Astrocyte of the cerebellum (primary cell): ENCODE measurements around the gene PCED1A.

Experiments
- DNase-seq: peaks from one replicate; pipeline ENCODE4 v3.0.0-alpha.2; 2011; ENCODE audit warnings: low read depth
- H3K4me3 ChIP-seq: 2 replicates; pipeline ENCODE4 v1.5.1; 2011; ENCODE audit warnings: mild to moderate bottlenecking, low read depth, low read length, moderate library complexity
- CTCF ChIP-seq: IDR thresholded peaks from 2 replicates; pipeline ENCODE4 v1.5.1; 2012; ENCODE audit warnings: low read length, low read depth, moderate library complexity, mild to moderate bottlenecking; ENCODE audit errors: missing control alignments
- in situ Hi-C: cut with HindIII; loops from 2 replicates; pipeline ENCODE4 v1.10.0; 2017; ENCODE audit warnings: low sequenced_read_pairs

Gene PCED1A

GRCh38 chr20:2867081-2867864 lies 26.8 kb upstream of the PCED1A start:
- H3K4me3 ChIP-seq: no peak overlapping the region
- no peak for DNase-seq
- TF ChIP-seq CTCF: no peak
- in situ Hi-C loops: no loop called here

GRCh38 chr20:2866236-2866635 lies 25.8 kb upstream of the PCED1A start:
- in situ Hi-C loops: no loop called here
- no peak overlapping the region for H3K4me3 ChIP-seq
- DNase-seq: no peak
- TF ChIP-seq CTCF: no peak

- DNase-seq: no peak
- in situ Hi-C loops: no loop called here
- peak; percentile 17 for TF ChIP-seq CTCF
- no peak overlapping the region for H3K4me3 ChIP-seq
Measured at GRCh38 chr20:2865630-2866029, 25.2 kb upstream of the PCED1A start.

- TF ChIP-seq CTCF: no peak
- no peak overlapping the region for H3K4me3 ChIP-seq
- DNase-seq: no peak
- in situ Hi-C loops: no loop called here
Measured at GRCh38 chr20:2865101-2865500, 24.6 kb upstream of the PCED1A start.

- no peak for DNase-seq
- no peak for TF ChIP-seq CTCF
- in situ Hi-C loops: no loop called here
- H3K4me3 ChIP-seq: no peak overlapping the region
Measured at GRCh38 chr20:2864626-2865025, 24.2 kb upstream of the PCED1A start.

GRCh38 chr20:2859330-2860121 lies 19.1 kb upstream of the PCED1A start:
- no peak overlapping the region for H3K4me3 ChIP-seq
- no peak for TF ChIP-seq CTCF
- no peak for DNase-seq
- in situ Hi-C loops: no loop called here
